Sigmoid colon (tissue), 4 donors: ENCODE measurements around the gene TTLL3.
"Not testable (repeated sequence)": the region's sequence is repeated elsewhere in the genome, so short reads cannot be mapped to it uniquely, and the experiment has no call there.

Experiments
- CTCF ChIP-seq, 4 experiments: fragments of 450-650 bp in 3 of 4; fragments of 200-600 bp in 1 of 4; IDR thresholded peaks; one replicate each; pipeline ENCODE4 v1.5.1; 2016 to 2019; ENCODE audit warnings: antibody characterized with exemption in 4 of 4, mild to moderate bottlenecking in 3 of 4, moderate library complexity in 2 of 4
- POLR2A ChIP-seq, 2 donors: fragments of 450-650 bp; IDR thresholded peaks; one replicate each; pipeline ENCODE4 v1.6.1; 2016; ENCODE audit warnings: antibody characterized with exemption in 2 of 2, mild to moderate bottlenecking in 2 of 2, moderate library complexity in 2 of 2
- POLR2AphosphoS5 ChIP-seq, 4 donors: sonication (generic); formaldehyde crosslinking; IDR thresholded peaks; one replicate each; pipeline ENCODE4 v1.6.1; 2017; ENCODE audit warnings: antibody characterized with exemption in 4 of 4

- TF ChIP-seq CTCF, POLR2A, POLR2AphosphoS5 (IDR thresholded peaks at IDR 0.05): not testable (repeated sequence)
Observed at GRCh38 chr3:9851926-9852325, 41.9 kb downstream of the TTLL3 start.
